AG09319 (cell line): ENCODE measurements around the gene XCL1.
"Not testable (repeated sequence)": the region's sequence is repeated elsewhere in the genome, so short reads cannot be mapped to it uniquely, and the experiment has no call there.

Experiments
- DNase-seq: peaks from one replicate; pipeline ENCODE4 v3.0.0-alpha.2; 2010; ENCODE audit warnings: low read depth; ENCODE audit errors: extremely low read depth
- CTCF ChIP-seq: IDR thresholded peaks from 2 replicates; pipeline ENCODE4 v1.5.1; 2011; ENCODE audit warnings: low read depth, mild to moderate bottlenecking, inconsistent platforms, low read length, moderate library complexity

XCL1 gene, protein sequence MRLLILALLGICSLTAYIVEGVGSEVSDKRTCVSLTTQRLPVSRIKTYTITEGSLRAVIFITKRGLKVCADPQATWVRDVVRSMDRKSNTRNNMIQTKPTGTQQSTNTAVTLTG

DNA sequence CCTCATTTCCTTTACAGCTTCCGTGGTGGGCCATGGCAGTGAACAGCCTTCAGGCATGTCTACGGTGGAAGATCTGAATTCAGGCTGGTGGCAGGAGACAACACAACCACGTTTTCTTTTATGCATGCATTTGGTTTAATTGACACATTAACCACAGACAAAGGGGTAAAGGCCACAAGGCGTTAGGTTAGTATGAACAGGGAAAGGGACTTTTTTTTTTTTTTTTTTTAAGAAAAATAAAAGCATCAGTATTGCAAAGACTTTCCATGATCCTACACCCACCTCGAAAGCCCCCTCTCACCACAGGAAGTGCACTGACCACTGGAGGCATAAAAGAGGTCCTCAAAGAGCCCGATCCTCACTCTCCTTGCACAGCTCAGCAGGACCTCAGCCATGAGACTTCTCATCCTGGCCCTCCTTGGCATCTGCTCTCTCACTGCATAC is at the start of gene XCL1:
Gene XCL1 (plus strand): TSS at position 361 of the 444 bp plus-strand sequence. CDS start 33 bp downstream, at position 394.
- not testable (repeated sequence) for DNase-seq

DNA sequence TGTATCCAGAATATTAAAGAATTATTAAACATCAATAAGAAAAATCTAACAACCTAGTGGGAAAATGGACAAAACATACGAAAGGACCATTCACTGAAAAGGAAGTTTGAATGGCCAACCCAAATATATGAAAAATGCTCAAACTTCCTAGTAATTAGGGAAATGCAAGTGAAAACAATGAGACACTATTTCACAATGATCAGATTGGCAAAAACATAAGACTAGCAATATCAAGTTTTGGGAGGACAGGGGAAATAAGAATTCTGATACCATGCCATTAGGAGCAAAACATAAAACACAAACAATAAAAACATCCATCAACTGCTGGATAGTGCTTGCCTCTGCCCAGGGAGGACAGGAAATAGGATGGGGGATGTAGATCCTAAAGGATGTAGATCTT is 46.9 kb upstream of the XCL1 start:
- DNase-seq, result no peak
- no peak for TF ChIP-seq CTCF

GRCh38 chr1:168531615-168532345 is 44.6 kb upstream of the XCL1 start:
- TF ChIP-seq CTCF, result no peak
- DNase-seq, result no peak

- no peak for DNase-seq
- no peak for TF ChIP-seq CTCF
Observed at GRCh38 chr1:168535536-168535935, 40.9 kb upstream of the XCL1 start.

DNA sequence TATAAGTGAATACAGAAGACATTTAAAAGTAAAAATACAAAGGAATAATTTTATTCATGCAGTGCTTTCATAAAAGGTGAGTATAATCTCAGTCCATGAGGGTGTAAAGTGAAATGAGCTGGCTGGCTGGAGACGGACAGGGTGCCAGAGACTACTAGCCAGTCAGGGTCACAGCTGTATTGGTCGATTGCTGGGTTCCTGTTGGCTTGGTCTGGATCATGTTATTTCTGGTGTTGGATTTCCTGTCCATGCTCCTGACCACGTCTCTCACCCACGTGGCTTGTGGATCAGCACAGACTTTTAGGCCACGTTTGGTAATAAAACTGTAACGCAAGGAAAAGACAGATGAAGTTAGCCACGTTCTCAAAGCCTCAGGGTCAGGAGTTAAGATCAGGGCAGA is 35.6 kb upstream of the XCL1 start:
- DNase-seq, result not testable (repeated sequence)

- DNase-seq, result not testable (repeated sequence)
Observed at GRCh38 chr1:168542978-168543377, 33.4 kb upstream of the XCL1 start.

- DNase-seq, result not testable (repeated sequence)
Observed at GRCh38 chr1:168543840-168544498, 32.4 kb upstream of the XCL1 start, which contains the start of gene XCL2. Gene XCL2 (minus strand): TSS chr1:168543997. CDS start chr1:168543964, 33 bp downstream.

DNA sequence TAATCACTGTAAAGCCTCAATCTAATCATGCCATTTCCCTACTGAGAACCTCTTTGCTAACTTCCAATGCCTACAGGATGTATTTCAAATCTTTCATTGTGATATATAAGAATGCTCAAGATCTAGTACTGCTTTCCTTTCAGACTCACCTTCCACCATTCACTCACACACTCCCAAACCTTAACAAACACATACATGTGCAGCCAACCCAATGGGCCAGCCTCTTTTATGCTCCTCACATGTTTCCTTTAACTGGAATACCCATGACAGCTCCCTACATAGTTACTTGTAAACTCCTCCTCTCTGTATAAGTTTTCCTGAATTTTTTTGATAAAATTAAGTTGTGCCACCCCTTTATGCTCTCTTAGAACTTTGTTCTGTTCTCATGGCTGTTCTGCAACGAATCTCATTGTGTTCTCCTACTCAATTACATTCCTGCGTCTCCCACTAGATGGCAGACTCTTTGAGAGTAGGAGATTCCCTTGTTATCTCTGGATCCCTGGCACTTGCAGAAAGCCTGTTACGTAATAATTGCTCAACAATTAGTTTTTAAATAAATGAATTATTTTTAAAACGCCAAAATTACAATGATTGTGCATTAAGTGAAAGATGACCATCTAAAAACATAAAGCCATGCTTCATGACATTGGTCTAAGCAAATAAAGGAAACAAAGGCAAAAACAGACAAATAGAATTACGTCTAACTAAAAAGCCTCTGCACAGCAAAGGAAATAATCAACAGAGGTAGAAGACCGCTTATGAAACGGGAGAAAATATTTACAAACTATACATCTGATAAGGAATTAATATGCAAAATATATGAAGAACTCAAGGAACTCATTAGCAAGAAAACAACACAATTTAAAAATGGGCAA is 30.5 kb upstream of the XCL1 start:
- TF ChIP-seq CTCF, result peak; percentile 29
- DNase-seq, result not testable (repeated sequence)

DNA sequence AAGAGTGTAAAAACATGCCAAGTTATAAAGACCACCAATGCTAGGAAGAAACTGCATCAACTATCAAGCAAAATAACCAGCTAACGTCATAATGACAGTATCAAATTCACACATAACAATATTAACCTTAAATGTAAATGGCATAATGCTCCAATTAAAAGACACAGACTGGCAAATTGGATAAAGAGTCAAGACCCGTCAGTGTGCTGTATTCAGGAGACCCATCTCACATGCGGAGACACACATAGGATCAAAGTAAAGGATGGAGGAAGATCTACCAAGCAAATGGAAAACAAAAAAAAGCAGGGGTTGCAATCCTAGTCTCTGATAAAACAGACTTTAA is 29.9 kb upstream of the XCL1 start:
- not testable (repeated sequence) for DNase-seq
